Fibroblast of lung (primary cell): ENCODE data around the gene RASA3.
"Not testable (repeated sequence)": the region's sequence is repeated elsewhere in the genome, so short reads cannot be mapped to it uniquely, and the experiment has no call there.

ENCODE experiments used
- EZH2 ChIP-seq: IDR thresholded peaks from 2 replicates; pipeline ENCODE4 v1.5.1; 2012; ENCODE audit warnings: low read length, control low read depth, mild to moderate bottlenecking; ENCODE audit errors: missing control alignments
- TF ChIP-seq, protein P1 (sequence below), 2 donors: IDR thresholded peaks in 1 of 2; conservative IDR thresholded peaks in 1 of 2; 1 replicate in 1 of 2; 2 replicates in 1 of 2; pipeline ENCODE4 v1.5.1; 2011 to 2012; ENCODE audit warnings: low read length in 2 of 2, control low read depth in 1 of 2, inconsistent platforms in 1 of 2, low read depth in 1 of 2, mild to moderate bottlenecking in 1 of 2

DNA sequence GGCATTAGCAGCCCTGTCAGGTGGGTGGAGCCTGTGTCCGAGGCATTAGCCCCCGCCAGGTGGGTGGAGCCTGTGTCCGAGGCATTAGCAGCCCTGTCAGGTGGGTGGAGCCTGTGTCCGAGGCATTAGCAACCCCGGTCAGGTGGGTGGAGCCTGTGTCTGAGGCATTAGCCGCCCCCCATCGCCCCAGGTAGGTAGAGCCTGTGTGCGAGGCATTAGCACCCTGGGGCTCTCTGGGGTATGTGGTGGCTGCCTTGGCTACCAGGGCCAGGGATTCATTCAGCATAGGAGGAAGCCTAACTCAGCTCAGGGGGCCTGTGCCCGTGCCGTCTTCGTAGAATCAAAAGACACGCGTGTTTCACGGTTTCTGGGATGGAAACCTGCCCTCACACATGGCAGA lies 112.3 kb downstream of the RASA3 start:
- TF ChIP-seq, protein P1, sequence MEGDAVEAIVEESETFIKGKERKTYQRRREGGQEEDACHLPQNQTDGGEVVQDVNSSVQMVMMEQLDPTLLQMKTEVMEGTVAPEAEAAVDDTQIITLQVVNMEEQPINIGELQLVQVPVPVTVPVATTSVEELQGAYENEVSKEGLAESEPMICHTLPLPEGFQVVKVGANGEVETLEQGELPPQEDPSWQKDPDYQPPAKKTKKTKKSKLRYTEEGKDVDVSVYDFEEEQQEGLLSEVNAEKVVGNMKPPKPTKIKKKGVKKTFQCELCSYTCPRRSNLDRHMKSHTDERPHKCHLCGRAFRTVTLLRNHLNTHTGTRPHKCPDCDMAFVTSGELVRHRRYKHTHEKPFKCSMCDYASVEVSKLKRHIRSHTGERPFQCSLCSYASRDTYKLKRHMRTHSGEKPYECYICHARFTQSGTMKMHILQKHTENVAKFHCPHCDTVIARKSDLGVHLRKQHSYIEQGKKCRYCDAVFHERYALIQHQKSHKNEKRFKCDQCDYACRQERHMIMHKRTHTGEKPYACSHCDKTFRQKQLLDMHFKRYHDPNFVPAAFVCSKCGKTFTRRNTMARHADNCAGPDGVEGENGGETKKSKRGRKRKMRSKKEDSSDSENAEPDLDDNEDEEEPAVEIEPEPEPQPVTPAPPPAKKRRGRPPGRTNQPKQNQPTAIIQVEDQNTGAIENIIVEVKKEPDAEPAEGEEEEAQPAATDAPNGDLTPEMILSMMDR (conservative IDR thresholded peaks at IDR 0.05 in 1 of 2, IDR thresholded peaks at IDR 0.05 in 1 of 2; ENCODE audit: low read depth in 1 of 2, low read length in 2 of 2) = not testable (repeated sequence)
- TF ChIP-seq EZH2 = not testable (repeated sequence)
